AG10803 (cell line): Measurements from ENCODE around the gene SEMA3D.

Experiments
- DNase-seq: peaks from one replicate; pipeline ENCODE4 v3.0.0; 2010; ENCODE audit warnings: low read depth
- H3K4me3 ChIP-seq: 2 replicates; pipeline ENCODE4 v1.5.1; 2011; ENCODE audit warnings: mild to moderate bottlenecking, low read length, control low read depth
- TF ChIP-seq, protein P1 (sequence below): conservative IDR thresholded peaks from 2 replicates; pipeline ENCODE4 v1.5.1; 2011; ENCODE audit warnings: mild to moderate bottlenecking, low read length, control low read depth, inconsistent platforms

SEMA3D gene

DNA sequence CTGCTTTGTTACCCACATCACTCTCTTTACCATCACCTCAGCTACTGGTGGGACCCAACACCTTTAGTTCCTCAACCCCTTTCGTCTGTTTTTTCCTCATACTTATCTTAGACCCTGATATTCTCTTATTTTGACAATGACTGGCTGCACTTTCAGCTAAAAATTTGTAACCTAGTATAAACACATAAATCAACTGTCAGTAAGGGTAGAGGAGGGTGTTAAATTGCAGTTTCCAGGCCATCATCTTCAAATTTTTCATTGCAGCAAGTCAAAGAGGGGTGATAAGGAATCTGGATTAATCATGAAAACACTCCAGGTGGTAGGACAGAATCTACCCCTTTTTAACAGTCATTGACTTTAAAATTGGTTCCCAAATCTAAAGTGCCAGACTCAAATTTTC is 27.9 kb downstream of the SEMA3D start:
- TF ChIP-seq, protein P1, sequence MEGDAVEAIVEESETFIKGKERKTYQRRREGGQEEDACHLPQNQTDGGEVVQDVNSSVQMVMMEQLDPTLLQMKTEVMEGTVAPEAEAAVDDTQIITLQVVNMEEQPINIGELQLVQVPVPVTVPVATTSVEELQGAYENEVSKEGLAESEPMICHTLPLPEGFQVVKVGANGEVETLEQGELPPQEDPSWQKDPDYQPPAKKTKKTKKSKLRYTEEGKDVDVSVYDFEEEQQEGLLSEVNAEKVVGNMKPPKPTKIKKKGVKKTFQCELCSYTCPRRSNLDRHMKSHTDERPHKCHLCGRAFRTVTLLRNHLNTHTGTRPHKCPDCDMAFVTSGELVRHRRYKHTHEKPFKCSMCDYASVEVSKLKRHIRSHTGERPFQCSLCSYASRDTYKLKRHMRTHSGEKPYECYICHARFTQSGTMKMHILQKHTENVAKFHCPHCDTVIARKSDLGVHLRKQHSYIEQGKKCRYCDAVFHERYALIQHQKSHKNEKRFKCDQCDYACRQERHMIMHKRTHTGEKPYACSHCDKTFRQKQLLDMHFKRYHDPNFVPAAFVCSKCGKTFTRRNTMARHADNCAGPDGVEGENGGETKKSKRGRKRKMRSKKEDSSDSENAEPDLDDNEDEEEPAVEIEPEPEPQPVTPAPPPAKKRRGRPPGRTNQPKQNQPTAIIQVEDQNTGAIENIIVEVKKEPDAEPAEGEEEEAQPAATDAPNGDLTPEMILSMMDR: no peak
- DNase-seq: no peak
- H3K4me3 ChIP-seq: no peak overlapping the region

DNA sequence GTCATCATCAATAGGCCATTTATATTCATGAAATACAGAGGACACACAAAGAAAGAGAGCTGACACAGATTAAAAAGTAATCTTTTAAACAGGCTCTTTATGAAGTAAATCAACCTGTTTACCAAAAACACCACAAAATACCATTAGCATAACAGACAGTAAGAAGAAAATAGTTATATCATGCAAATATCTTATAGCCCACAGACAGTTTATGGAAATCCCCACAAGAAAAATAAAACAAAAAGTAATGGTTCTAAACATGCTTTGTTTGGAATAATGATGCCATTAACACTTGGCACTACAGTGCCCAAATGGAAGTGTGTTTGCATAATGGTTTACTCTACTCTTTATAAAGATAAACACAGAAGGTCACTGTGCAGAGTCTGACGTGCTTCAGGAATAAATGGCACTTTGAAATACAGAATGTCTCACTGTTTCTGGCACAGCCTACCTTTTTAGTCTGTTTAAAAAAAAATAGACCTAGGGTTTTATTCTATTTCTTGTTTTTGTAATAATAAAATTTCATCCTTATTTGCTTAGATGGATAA is 30.1 kb downstream of the SEMA3D start:
- TF ChIP-seq, protein P1: no peak
- no peak overlapping the region for H3K4me3 ChIP-seq
- no peak for DNase-seq

DNA sequence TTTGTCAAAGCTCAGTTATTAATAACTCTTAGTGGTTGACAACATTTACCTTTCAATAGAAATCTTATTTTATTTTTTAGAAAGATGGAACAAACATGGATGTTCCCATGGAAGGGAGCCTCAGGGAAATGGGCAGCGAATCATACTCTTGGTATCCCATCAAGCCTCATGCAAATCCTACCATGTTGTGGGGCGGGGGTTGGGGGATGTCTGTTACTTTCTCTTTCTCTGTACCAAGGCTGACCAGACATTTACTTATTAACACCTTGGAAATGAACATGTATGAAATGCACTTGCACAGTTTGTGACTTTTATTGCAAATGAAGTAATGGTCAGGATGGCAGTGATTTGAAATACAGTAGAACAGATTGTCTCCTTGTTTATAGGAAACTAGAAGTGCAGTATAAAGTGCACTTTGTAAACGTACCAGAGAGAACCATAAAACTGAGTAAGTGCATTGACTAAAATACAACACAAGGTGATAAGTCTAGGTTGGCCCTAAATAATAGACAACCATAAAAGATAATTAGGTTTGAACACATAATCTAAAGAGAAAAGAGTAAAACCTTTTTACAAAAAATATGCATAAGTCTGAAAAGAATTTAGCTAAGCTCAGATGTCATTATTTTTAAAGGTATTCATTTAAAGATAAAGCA is 32.4 kb downstream of the SEMA3D start:
- no peak overlapping the region for H3K4me3 ChIP-seq
- no peak for DNase-seq
- TF ChIP-seq, protein P1: no peak

DNA sequence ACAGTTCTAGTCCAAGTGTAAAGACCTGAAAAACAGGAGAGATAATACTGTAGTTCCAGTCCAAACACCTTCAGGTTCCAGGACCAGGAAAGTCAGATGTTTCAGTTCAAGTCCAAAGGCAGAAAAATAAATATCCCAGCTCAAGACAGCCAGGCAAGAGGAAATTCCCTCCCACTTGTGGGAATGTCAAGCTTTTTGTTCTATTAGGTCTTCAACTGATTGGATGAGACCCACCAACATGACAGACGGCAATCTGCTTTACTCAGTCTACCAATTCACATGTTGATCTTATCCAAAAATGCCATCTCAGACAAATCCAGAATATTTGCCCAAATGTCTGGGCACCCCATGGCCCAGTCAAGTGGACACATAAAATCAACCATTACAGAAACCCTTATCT is 33.1 kb downstream of the SEMA3D start:
- no peak for DNase-seq

DNA sequence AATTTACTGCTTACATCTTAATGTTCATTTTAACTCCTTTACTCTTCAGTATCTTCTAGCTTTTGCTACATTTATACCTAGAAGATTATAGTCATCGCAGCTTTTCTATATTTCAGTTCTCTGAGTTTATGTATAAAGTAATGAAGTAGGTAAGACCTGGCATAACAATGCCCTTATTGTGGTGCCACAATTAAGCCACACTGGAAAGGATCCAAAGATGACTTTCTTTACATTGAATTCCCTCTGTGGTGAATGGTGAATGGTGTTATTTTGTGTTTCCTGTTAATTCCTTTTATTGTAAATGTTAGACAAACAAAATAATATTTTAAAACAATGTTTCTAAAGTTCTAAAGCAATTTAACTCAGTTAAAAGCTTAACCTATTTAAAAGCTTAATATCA is 36.2 kb downstream of the SEMA3D start:
- TF ChIP-seq, protein P1: no peak
- no peak overlapping the region for H3K4me3 ChIP-seq
- DNase-seq: no peak

More for the DNA sequence above, 33.1 kb downstream of the SEMA3D start:
- TF ChIP-seq, protein P1: no peak
- no peak overlapping the region for H3K4me3 ChIP-seq

DNA sequence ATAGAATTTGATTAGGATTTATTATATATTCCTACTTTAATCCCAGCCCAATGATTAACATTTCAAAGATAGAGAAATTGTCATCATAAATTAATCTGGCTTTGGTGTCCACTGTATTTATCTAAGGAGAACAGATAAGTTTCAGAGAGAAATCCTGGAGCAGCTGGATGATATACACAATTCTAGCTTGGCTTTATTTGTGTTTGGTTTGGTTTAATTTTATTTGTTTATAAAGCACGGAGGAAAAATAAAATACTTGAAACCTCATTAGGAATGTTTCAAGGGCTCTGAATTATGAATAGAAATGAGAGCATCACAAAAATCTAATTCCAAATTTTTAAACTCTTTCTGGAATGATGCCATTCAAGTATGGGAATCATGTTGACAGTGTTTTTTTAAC is 42.1 kb downstream of the SEMA3D start:
- no peak overlapping the region for H3K4me3 ChIP-seq
- TF ChIP-seq, protein P1: no peak
- DNase-seq: no peak

DNA sequence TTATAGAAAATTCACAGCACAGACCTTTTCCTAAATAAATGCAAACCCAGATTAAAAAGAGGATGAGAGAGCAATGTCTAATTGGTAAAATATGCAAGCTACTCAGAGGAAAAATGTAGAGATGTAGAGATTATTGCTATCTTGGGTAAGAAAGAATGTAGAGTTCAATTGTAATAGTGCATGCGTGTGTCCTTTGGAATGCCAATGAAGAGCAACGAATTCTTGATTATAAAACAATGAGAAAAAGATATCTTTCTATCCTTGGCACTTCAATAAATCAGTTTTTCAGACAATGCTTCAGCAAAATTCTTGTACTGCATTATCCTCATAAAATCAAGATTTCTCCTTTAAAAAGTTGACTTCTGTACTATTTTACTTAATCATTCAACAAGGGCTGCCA is 50.9 kb downstream of the SEMA3D start:
- H3K4me3 ChIP-seq: no peak overlapping the region
- DNase-seq: peak; percentile 85
- TF ChIP-seq, protein P1: no peak
